ENCODE data around the gene NRG2. TPM values are rescaled to one million over a fixed set of nuclear protein-coding genes. Genes with fewer than 3 reads are reported as not detected.

Gene NRG2
- total and polyA plus RNA-seq, 2 of the 8 experiments (the other 6 are each of a cell fraction or from before 2014, with no cell fraction given), result 0.27 to 0.54 TPM

DNA sequence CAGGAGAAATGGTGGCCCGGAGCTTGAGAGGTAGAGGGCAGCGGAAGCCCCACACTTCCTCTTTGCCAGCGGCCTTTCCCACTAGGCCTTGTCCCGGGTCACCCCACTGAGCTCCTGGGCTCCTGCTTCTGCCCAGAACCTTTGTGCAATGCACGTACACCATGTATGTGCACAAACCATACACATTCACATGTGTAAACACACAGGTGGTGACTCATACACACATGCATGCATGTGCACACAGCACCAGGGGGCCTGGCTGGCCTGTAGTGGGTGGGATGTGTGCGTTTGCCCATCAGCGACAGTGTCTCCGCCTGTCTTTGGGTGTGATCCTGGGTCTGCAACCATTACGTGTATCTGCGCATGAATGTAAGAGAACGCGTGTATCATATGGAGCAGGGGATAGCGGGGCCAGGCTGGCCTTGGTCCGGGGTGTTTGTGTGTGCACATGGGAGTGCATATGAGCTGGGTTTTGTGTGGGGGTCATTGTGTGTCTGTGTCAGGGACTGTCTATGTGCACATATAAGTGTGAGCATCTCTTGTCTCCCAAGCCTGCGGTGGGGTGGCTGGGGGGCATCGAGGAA, 203.8 kb downstream of the NRG2 start:
- no peak overlapping the region for H2BK120ac ChIP-seq (replicated peaks; ENCODE audit: low read depth, low read length)
- no peak overlapping the region for H2BK15ac ChIP-seq (ENCODE audit: low read length)
- H3K56ac ChIP-seq (replicated peaks; ENCODE audit: insufficient read length, low read depth, low read length), result no peak overlapping the region
- DNase-seq (ENCODE audit: low read depth in 1 of 2, low spot score in 2 of 2) (no peak), FAIRE-seq (no peak)
- no peaks in the 10 kb centered on the region for H3K4me1 ChIP-seq (replicated peaks in 1 of 4; ENCODE audit: control insufficient read depth in 3 of 4, insufficient read depth in 4 of 4, low read length in 3 of 4)
- H3K23me2 ChIP-seq (ENCODE audit: low read depth, low read length), result peaks cover 8% of the 10 kb centered on the region; the same call in 1 of the 2 replicates
- H2BK5ac ChIP-seq (ENCODE audit: low read depth, low read length), result no peak overlapping the region
- no peaks in the 10 kb centered on the region for H3K9me3 ChIP-seq (ENCODE audit: insufficient read depth in 2 of 2, low read depth in 1 of 2, low read length in 1 of 2)
- H3K79me2 ChIP-seq (ENCODE audit: control insufficient read depth in 1 of 2, insufficient read depth in 2 of 2, low read length in 2 of 2), result no peaks in the 10 kb centered on the region
- ChIA-PET CTCF (ENCODE audit: partially characterized antibody) (interaction anchor here (0.8 to 5.9 kb wide), 10 partner anchors 8 to 133 kb away, joined by 3 to 75 read pairs (median 6); partner anchors contain the start of gene PSD2), POLR2A (ENCODE audit: partially characterized antibody) (no interaction called here)
- H4K5ac ChIP-seq (ENCODE audit: insufficient read length, low read depth, low read length), result no peak overlapping the region
- H3K4ac ChIP-seq (replicated peaks; ENCODE audit: insufficient read length, low read depth, low read length), result no peak overlapping the region
- H3K4me3 ChIP-seq (ENCODE audit: extremely low read depth in 1 of 4, insufficient read depth in 2 of 4, low read depth in 3 of 4, low read length in 4 of 4), result no peak overlapping the region
- no peak overlapping the region for H4K91ac ChIP-seq (replicated peaks; ENCODE audit: insufficient read length, low read length)
- no peak overlapping the region for H2AK5ac ChIP-seq (ENCODE audit: low read depth, low read length)
- H3K36me3 ChIP-seq (ENCODE audit: control insufficient read depth in 2 of 4, insufficient read depth in 4 of 4, low read length in 3 of 4), result no peaks in the 10 kb centered on the region
- no peak overlapping the region for H3K9ac ChIP-seq (replicated peaks in 1 of 4; ENCODE audit: extremely low read depth in 1 of 4, low read depth in 3 of 4, low read length in 3 of 4)
- H2AFZ ChIP-seq (ENCODE audit: low read length), result no peak overlapping the region
- H3K27me3 ChIP-seq (replicated peaks in 1 of 4; ENCODE audit: control insufficient read depth in 3 of 4, extremely low read depth in 1 of 4, insufficient read depth in 3 of 4, low read length in 3 of 4), result peaks cover 0 to 2% (median 0%) of the 10 kb centered on the region in 4 experiments; a peak in 1 of 7 replicates
- H3K14ac ChIP-seq (ENCODE audit: insufficient read length), result no peak overlapping the region
- H2BK20ac ChIP-seq (ENCODE audit: low read length), result no peak overlapping the region
- WGBS, 2 experiments (ENCODE audit: extremely low coverage in 1 of 2, insufficient coverage in 1 of 2, insufficient read length in 1 of 2, insufficient replicate concordance in 2 of 2, low coverage in 1 of 2, low lambda C conversion rate in 2 of 2, missing lambda C conversion rate in 1 of 2), result 96% methylated on average over 16 of the region's 16 CpGs; no CpG with 5 or more reads in 1 of the 2 experiments
- H3K79me1 ChIP-seq (ENCODE audit: low read depth, low read length), result no peaks in the 10 kb centered on the region
- no peaks in the 10 kb centered on the region for H4K20me1 ChIP-seq (replicated peaks in 1 of 2; ENCODE audit: control insufficient read depth in 1 of 2, insufficient read depth in 2 of 2, low read length in 2 of 2)
- H3K4me2 ChIP-seq (ENCODE audit: insufficient read depth in 1 of 2, low read depth in 2 of 2, low read length in 2 of 2), result no peak overlapping the region
- H3K23ac ChIP-seq (ENCODE audit: insufficient read length), result no peak overlapping the region
- H2BK12ac ChIP-seq (ENCODE audit: low read depth, low read length), result no peak overlapping the region
- no peak overlapping the region for H3K27ac ChIP-seq (ENCODE audit: low read depth, low read length)
- peak overlapping the region; percentile 16; the same call in 1 of the 2 replicates for H4K8ac ChIP-seq (ENCODE audit: extremely low read depth, insufficient read depth, low read length)
- no peak overlapping the region for H3K18ac ChIP-seq (ENCODE audit: extremely low read depth, low read length)

All from H1 (cell line).